NCI-H2107 treated with DMSO at 0.1 percent for 48 hours (cell line): Measurements from ENCODE around the gene DNAJC19.

Experiments
- DNase-seq: peaks from one replicate; lab custom pipeline; 2025; ENCODE audit not compliant: unreplicated experiment; lab: John Stamatoyannopoulos, UW

The DNAJC19 gene

GRCh38 chr3:180961552-180961951, 28.0 kb downstream of the DNAJC19 start:
- DNase-seq: no peak

- no peak for DNase-seq
Measured at GRCh38 chr3:180961087-180961486, 28.4 kb downstream of the DNAJC19 start.

- no peak for DNase-seq
Measured at GRCh38 chr3:180959691-180960090, 29.8 kb downstream of the DNAJC19 start.

GRCh38 chr3:180947761-180948390, 41.7 kb downstream of the DNAJC19 start:
- DNase-seq: no peak

- no peak for DNase-seq
Measured at GRCh38 chr3:180940826-180941225, 48.7 kb downstream of the DNAJC19 start.

- DNase-seq: no peak
Measured at GRCh38 chr3:180934638-180935037, 54.9 kb downstream of the DNAJC19 start.
